NCI-H146 treated with DMSO at 0.1 percent for 48 hours (cell line): ENCODE data around the gene PODN.

Experiments used
- DNase-seq: peaks from one replicate; lab custom pipeline; 2025; ENCODE audit not compliant: unreplicated experiment; lab: John Stamatoyannopoulos, UW

Gene PODN

DNA sequence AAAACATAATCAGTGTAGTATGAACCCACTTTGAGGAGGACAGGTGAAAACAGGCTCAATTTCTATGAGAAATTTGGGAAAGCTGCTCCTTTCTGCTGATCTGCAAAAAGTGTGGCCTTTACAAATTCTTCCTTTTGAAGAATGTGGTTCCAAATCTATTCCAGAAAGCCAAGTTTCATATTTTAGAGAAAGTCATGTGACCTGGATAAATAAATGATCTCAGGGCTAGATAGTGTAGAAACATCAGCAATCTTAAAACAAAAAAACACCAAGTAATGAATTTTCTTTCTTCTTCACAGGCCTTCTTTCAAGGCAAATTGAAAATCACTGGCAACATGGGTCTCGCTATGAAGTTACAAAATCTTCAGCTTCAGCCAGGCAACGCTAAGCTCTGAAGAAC, 11.7 kb upstream of the PODN start:
- DNase-seq = no peak

DNA sequence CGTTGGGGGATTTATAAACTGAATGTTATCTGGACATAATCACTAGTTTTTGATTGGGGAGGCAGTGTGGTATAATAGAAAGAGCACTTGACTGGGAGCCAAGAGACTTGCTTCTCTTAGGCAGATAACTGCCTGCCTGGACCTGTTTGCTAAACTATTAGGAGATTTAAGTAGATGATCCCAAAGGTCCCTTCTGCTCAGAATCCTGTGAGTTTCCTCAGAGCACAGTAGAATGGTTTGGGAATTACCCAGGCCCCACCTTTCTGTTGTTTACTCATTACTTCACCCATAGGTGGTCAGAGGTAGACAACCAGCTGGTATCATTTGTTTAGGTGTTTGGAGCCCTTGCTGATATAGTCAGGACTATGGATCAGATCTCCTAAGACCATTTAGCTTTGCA, 10.3 kb upstream of the PODN start:
- no peak for DNase-seq

DNA sequence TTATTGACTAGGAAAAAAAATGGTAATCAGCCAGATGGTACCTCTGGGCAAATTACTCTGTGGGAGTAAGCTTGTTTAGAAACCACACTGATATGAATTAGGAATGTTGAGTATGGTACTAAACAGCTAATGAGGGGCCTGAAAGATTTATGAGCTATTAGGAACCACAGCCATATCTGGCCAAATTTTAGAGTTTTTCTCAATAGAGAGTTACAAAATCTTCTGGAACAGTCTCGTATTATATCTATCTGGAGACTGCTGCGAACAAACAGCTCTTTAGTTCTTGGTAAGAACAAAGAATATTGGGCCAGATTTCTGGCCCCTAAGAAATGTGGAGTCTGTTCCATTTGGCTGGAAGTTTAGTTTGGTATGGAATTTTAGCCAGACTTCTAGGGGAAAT, 4.9 kb upstream of the PODN start:
- no peak for DNase-seq

DNA sequence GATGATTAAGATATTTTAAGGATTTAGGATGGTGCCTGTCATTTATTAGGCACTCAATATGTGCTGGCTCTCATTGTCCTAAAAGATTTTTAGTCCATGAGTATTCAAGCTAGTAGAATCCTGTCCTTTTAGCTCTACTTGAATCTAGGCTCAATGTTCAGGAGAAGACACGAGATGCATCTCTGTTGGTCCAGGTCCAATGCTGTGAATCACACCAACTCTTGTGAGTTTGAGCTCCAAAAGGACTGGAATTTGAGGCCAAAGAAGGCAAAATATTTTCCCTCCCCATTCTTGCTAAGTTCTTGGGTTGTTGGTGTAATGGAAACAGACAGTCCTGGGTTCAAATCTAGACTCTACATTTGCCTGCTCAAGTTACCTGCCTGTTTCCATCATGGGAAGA, 1.4 kb upstream of the PODN start:
- no peak for DNase-seq

DNA sequence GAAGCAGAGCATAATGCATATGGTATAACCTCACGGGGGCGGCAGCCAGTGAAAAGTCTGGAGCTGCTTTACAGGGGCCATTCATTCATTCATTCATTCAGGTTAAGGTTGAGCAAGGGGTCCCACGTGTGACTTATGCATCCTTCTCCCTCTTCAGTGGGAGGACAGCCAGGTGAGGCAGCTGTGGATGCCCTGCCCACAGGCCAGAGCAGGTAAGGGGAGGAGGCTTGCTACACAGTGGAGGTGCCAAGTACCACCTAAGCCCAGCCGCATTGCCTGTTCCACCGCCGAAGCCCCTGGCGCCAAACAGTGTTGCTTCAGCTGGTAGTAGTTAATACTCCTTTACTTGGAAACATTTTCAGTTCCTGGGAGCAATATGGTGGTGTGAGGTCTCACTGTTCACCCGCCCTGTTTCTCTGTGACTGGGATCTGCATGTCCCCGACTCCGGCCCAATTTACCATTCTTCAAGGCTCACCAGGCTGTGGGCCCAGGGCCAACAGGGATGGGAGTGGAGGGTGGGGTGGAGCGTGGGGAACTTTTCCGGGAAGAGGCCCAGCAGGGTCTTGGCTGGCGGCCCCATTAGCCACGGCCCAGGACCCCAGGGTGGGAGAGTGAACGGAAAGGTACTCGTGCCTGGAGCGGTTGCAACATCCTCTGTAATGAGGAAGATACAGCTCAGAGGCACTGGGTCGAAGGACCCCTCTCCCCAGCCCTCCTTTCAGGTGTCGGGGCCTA, 722 bp upstream of the PODN start:
- DNase-seq = no peak

DNA sequence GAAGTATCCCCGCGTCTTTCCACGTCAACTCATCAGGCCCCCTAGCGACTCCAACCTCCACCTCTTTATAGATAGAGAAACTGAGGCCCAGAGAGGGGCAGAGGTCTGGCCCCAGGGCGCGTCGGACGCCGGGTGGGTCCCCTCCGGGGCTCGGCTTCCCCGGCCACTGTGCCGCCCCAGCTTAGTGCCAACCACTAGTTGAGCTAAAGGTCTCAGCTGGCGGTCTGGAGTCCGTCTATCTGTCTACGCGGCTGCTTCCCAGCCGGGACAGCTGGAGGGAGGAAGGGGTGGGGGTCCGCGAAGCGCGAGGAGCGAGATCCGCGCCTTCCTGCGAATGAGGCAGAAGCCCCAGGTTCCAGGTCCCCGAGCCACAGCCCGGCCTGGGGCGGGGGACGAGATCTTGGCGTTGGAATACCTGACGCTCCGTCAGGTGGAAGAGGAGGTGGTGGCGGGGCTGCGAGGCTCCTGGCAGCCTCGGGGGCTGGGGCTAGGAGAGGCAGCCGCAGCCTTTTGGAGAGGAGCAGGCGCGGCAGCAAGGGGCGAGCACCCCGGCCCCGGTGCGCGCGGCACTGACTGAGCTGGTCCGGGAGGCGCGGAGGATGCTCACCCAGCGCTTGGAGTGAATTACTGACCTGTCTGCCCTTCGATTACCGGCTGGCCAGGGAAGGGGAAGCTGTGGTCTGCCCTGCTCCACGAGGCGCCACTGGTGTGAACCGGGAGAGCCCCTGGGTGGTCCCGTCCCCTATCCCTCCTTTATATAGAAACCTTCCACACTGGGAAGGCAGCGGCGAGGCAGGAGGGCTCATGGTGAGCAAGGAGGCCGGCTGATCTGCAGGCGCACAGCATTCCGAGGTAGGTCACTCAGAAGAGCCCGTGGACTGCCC, 937 bp downstream of the PODN start:
- DNase-seq = no peak

DNA sequence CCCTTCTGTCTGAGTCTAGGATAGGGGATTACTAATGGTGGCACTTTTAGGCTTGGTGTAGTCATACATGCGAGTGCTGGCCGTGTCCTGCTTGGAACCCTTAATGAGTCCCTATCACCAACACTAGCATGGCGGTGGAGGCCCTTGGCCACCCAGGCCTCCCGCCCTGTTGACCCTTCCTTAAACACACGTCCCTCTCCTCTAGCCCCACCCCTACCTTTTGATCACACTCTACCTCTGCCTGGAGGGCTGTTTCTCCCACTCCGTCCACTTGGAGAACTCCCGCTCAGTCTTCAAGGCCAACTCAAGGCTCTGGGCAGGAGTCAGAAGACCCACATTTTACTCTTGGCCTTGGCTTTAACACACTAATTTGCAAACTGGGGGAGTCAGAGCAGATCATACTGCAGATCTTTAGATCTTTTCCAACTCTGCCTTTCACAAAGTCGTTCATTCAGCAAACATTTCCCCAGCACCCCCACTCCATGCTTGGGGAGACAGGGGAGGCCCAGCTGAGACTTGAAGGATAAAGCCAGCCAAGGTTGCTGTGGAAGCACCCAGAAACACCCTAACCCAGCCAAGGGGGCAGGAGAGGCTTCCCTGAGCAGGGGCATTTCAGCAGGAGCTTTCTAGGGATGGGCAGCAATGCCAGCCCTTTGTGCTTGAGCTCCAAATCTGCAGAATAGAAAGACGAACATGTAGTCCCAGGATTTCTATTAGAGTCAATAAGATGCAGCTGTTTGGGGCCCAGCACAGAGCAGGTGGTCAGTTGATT, 1.9 kb downstream of the PODN start:
- DNase-seq = no peak

DNA sequence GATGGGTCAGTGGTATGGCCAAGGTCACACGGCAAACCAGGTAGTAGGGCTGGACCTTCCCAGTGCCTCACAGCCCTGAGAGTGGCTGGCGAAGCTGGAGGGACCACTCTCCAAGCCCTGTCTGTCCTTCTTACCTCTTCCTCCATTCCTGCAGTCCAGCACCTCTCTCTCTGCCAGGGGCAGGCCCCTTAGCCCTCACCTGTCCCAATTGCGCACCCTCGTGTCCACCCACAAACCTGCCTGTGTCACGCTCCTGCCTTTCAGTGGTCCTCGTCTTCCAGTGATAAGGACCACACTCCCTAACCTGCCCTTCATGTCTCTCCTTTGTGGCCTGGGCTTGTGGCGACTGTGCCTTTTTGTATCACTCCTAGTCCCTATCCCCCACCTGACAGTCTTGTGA, 3.4 kb downstream of the PODN start:
- DNase-seq = no peak

DNA sequence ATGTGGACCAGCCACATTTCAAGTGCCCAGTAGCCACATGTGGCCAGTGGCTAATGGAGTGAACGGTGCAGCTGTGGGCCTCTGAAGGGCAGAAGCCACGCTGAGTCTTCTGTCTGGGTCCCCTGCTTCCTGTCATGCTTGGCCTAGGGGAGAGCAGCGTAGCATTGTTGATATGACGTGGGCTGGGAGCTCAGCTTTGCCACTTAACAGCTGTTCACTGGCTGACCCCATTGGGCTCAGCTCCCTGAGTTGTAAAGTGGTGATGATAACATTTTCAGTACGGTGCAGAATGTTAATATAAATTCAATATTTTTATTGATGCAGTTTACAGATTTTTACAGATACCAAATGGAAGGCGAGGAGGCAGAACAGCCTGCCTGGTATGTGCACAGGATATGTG, 4.5 kb downstream of the PODN start:
- DNase-seq = no peak

DNA sequence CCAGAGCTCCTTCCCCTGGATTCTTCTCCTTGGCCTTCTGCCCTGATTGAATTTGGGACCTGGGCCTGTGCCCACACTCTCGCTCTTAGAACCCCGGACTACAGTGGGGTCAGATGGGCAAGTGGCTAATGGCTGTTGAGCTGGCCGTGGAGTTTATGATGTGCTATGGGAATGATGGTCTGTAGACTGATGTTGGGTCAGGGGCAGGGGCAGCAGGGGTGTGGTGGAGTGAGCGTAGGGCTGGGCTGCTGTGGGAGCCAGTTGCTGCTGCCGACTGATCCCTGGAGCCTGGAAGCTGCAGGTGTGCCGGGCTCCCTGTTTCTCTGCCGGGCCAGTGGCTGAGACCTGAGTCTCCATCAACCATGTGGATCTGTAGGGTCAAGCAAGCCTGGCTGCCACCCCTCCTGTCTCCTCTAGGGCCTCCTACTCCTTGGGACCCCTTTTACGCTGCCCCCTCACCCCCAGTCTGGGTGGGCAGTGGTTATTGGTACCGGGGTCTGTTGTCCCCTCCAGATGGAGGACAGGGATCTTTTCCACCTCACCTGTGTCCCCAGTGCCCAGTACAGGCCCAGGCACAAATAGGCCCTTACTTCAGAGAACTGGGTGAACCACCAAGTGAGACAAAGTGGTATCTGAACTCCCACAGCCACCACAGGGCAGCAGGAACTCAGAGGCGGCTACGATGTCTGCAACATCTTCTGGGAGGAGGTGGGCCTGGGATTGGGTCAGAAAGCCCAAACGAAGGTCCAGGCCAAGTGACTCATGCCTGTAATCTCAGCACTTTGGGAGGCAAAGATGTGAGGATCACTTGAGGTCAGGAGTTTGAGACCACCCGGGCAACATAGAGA, 5.1 kb downstream of the PODN start:
- DNase-seq = no peak

DNA sequence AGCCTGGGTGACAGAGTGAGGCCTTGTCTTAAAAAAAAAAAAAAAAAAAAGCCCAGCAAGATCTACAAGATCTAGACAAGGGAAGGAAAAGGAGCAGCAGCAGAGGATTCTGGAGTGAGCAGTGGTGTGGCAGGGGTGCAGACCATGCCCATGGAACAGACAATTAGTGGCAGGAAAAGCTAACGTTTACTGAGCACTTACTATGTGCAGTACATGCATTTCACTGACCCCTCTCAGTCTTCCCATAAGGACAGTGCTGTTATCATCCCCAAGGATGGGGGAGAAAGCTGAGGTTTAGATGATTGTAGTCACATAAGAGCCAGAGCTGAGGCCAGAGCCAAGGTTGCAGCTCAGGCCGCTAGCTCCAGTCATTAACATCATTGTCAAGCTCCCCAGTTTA, 5.9 kb downstream of the PODN start:
- no peak for DNase-seq

DNA sequence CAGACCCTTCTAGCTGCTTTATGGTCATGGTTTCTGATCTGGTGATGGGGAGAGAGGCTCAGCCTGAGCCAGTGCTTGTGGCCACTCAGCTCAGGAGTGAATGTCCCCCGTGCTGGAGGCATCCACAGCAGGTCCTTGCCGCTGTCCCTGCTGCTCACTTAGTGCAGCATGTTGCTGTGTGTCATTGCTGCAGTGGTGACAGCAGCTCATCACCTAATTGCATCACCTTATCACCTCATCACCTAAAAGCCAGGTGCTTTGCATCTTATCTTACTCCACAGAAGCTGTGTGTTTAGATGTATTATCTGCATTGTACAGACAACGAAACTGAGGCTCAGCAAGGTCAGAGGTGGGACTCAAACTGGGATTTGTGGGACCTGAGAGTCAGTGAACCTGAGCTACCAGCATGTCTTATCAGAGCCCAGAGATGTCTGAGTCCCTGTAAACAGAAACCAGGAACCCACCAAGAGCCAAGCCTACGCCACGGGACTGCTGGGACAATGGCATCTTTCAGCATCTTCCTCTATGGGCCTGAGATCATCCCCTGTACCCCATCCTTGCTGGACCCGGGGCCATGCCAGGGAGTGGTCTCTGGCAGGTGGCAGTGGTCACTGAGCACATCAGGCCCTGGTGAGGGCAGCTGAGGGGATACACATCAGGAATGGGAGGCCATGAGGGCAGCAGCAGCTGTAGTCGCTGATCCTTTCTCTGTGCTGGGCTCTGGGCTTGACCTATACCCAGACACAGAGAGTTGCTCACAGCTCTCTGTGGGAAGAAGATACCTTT, 6.5 kb downstream of the PODN start:
- no peak for DNase-seq

DNA sequence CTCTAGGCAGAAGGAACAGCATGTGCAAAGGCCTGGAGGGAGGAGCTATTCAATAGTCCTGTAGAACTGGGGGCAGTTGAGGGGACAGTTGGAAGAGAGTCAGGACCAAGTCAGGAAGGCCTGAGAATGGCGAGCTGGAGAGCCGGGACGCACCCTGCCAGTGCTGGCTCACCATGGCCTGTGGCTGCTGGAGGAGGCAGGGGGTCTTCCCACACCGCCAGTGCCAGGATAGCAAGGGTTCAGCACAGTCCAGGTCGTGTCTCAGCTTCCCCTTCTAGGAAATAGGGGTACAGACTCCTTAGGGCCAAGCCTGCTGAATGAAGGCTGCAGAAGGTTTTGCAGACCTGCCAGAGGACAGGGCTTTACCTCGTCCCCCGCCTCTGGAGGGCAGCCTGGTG, 7.3 kb downstream of the PODN start:
- no peak for DNase-seq

DNA sequence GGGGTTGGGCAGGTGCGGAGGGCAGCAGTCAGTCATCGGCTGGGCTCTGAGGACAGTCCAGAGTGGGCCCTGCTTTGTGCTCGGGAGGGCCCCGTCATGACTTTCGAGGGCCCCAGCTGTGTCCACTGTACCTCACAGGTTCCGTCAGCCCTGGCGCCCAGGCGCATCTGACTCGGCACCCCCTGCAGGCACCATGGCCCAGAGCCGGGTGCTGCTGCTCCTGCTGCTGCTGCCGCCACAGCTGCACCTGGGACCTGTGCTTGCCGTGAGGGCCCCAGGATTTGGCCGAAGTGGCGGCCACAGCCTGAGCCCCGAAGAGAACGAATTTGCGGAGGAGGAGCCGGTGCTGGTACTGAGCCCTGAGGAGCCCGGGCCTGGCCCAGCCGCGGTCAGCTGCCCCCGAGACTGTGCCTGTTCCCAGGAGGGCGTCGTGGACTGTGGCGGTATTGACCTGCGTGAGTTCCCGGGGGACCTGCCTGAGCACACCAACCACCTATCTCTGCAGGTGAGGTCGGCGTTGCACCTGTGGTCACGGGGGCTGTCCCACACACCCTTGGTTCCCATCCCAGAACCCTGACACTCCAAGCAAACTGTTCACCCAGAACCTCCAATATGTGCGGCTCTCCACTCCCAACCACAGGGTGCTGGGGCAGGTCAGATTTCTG, 7.8 kb downstream of the PODN start:
- DNase-seq = no peak

DNA sequence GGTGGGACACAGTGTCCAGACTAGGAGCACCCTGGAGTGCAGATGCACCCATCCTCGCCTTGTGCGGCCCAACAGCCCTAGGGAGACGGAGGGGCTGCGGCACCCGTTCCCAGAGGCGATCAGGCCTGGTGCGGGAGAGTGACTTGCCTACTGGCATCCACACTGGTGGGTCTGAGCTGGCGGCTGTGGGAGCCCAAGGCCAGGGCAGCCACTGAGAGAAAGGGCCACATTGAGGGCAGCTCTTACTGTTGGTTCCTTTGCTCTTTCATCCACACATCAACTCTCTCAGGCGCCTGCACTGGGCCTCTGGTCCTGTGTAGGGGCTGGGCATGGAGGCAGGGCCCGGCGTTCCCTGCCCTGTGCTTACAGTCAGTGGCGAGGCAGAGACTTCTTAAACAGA, 8.6 kb downstream of the PODN start:
- no peak for DNase-seq

DNA sequence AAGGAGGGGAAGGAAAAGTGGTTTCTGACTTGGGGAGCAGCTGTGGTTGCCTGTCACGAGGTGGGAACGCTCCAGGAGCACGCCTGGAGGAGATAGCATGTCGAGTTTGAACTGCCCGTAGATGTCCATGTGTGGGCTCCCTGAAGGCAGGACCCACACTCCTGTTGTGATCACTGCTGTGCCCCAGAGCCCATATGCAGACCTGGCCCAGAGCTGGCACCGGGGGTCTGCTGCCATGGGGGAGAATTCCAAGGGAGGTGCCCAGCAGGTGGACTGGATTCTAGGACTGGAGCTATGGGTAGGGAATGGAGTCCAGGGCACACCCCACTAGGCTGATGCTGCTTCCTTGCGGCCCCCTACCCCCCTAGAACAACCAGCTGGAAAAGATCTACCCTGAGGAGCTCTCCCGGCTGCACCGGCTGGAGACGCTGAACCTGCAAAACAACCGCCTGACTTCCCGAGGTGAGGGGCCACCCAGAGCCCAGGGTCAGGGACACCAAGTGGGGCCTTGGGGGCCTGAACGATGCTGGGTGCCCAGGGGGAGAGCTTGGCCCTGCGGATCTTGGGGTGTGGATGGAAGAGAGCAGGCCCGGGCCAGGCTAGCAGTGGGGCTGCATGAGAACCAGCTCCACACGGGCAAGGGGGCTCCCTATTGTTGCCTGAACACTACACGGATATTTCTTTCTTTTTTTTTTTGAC, 9.3 kb downstream of the PODN start:
- no peak for DNase-seq

DNA sequence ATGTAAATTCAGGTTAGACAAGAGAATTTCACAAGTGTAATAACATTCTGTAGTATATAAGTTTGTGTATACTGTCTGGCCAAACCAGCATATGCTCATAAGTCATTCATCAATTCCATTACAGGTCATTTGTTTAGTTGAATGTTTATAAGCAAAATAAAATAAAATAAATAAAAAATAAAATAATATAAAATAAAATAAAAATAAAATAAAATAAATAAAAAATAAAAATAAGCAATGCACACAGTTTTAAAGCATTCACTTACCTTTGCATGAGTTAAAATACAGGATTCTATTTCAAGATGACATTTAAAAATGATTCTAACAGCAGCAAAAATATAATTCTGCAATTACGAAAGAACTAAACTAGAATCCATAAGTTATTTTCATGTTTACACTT, 9.9 kb downstream of the PODN start:
- no peak for DNase-seq

DNA sequence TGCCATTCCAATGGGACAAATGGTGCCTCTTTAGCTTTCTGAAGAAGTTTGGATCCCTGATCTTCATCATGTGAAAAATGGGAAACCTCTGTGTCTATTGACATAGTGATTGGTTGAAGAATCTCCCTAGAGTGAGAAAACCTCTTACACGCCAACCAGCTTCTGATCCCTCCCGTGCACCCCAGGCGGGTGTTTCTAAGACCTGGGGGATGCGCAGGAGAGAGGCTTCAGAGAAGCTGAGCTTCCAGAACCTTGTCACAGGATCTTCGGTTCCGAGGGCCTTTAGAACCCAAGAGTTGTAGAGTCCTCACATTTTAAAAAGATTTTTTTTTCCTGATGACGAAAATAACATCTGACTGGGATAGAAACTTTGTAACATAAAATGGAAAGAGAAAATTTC, 11.3 kb downstream of the PODN start:
- no peak for DNase-seq

DNA sequence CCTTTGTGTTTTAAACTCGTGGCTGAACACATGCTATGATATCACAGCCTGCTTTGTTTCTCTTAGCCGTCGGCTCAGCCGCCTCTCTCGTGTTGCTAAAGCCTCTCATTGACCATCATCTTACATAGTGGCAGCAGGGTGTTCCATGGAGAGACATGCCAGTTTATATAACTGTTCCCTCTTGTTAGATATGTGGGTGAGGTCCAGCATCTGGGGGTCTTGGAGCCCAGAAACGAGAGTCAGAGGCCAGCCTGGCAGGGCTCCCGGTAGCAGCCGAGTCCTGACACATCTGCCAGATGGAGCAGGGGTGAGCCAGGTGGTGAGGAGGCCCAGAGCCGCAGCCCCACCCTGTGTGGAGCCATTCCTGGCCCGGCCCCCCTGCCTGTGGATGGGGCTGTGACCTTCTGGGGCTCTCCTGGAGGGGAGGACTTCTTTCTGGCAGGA, 11.9 kb downstream of the PODN start:
- no peak for DNase-seq
